Esophagus muscularis mucosa (tissue), 4 donors: ENCODE results near the gene KRR1. TPM values are rescaled to one million over a fixed set of nuclear protein-coding genes. Genes with fewer than 3 reads are reported as not detected.
"Not testable (repeated sequence)": the region's sequence is repeated elsewhere in the genome, so short reads cannot be mapped to it uniquely, and the experiment has no call there.

Experiments used
- DNase-seq: peaks from one replicate; pipeline ENCODE4 v3.0.0-alpha.2; 2017; ENCODE audit errors: extremely low spot score
- H3K27ac ChIP-seq, 4 donors: fragments of 200-600 bp; sonication (generic); replicated peaks in 1 of 4; 1 replicate in 3 of 4; 2 replicates in 1 of 4; pipeline ENCODE4 v1.5.1; 2016 to 2019; ENCODE audit warnings: mild to moderate bottlenecking in 1 of 4
- H3K27me3 ChIP-seq, 4 donors: fragments of 200-600 bp; sonication (generic); one replicate each; pipeline versions ENCODE4 v1.5.1 to v1.6.0; 2016 to 2019
- H3K36me3 ChIP-seq, 4 donors: fragments of 200-600 bp; sonication (generic); one replicate each; pipeline ENCODE4 v1.5.1; 2016 to 2019
- H3K4me1 ChIP-seq, 4 donors: fragments of 200-600 bp; sonication (generic); one replicate each; pipeline ENCODE4 v1.5.1; 2016 to 2019
- H3K4me3 ChIP-seq, 4 donors: fragments of 200-600 bp; sonication (generic); 1 replicate in 2 of 4; 2 replicates in 2 of 4; pipeline ENCODE4 v1.5.1; 2016 to 2019; ENCODE audit warnings: mild to moderate bottlenecking in 4 of 4, moderate library complexity in 1 of 4
- H3K9me3 ChIP-seq, 4 donors: fragments of 200-600 bp; sonication (generic); 1 replicate in 3 of 4; 2 replicates in 1 of 4; pipeline ENCODE4 v1.5.1; 2016 to 2019
- EP300 ChIP-seq: sonication (generic); formaldehyde crosslinking; IDR thresholded peaks from one replicate; pipeline ENCODE4 v1.6.1; 2017; ENCODE audit warnings: antibody characterized with exemption
- POLR2A ChIP-seq: fragments of 450-650 bp; IDR thresholded peaks from one replicate; pipeline ENCODE4 v1.6.1; 2017; ENCODE audit warnings: antibody characterized with exemption, moderate library complexity, mild to moderate bottlenecking, low read depth
- POLR2AphosphoS5 ChIP-seq, 2 donors: sonication (generic); formaldehyde crosslinking; IDR thresholded peaks; one replicate each; pipeline ENCODE4 v1.6.1; 2017; ENCODE audit warnings: antibody characterized with exemption in 2 of 2
- WGBS: methylation state at CpG from one replicate; pipeline ENCODE4 v1.1.5; 2018; 5-methylcytosine and 5-hydroxymethylcytosine counted together
- intact Hi-C: fragments of 100-400 bp; cut with DNase I; formaldehyde crosslinking; loops from one replicate; pipeline ENCODE4 v1.15.1; 2023
- total RNA-seq, 4 donors: library from RNA; depleted of rRNA; stranded (reverse); fragments of >200 nt; gene quantifications; one replicate each; pipeline versions ENCODE4 v1.1.0 to v1.2.1, GENCODE V29; 2016
- TF ChIP-seq, protein P1 (sequence below), 3 experiments: fragments of 200-600 bp in 2 of 3; fragments of 450-650 bp in 1 of 3; sonication (generic) in 2 of 3; IDR thresholded peaks; one replicate each; pipeline ENCODE4 v1.5.1; 2017 to 2019; ENCODE audit warnings: antibody characterized with exemption in 3 of 3, mild to moderate bottlenecking in 2 of 3, moderate library complexity in 1 of 3

The KRR1 gene
- total RNA-seq, 4 donors from 2014 or later, result 17.9 to 37.4 (median 23.8) TPM

DNA sequence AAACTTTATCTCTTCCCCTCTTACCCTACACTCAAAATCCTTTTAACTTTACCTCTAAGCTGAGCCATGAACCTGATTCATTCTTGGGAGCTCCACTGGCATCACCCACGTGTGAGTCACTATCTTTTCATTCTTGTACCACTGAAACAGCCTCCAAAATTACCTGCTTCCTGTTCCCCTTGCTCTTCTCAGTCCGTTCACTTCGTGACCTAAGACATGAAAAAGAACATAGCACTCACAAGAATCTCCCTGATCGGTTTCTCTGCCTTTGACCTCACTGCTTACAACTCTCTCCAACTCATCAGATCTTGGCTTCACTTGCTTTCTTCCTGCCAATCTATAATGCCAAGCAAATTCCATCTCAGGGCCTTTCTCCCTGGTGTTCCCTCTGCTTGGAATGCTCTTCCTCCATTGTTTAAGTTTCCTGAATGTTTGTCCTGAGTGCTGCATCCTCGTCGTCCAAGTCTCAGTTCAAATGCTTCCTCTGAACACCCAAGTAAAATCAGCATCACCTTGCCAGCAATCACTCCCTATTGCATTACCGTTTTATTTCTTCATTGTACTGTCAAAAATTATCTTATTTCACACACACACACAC lies 21.7 kb downstream of the KRR1 start:
- TF ChIP-seq EP300 (no peak), POLR2AphosphoS5 (IDR thresholded peaks at IDR 0.05) (no peak), POLR2A (no peak)
- TF ChIP-seq, protein P1, sequence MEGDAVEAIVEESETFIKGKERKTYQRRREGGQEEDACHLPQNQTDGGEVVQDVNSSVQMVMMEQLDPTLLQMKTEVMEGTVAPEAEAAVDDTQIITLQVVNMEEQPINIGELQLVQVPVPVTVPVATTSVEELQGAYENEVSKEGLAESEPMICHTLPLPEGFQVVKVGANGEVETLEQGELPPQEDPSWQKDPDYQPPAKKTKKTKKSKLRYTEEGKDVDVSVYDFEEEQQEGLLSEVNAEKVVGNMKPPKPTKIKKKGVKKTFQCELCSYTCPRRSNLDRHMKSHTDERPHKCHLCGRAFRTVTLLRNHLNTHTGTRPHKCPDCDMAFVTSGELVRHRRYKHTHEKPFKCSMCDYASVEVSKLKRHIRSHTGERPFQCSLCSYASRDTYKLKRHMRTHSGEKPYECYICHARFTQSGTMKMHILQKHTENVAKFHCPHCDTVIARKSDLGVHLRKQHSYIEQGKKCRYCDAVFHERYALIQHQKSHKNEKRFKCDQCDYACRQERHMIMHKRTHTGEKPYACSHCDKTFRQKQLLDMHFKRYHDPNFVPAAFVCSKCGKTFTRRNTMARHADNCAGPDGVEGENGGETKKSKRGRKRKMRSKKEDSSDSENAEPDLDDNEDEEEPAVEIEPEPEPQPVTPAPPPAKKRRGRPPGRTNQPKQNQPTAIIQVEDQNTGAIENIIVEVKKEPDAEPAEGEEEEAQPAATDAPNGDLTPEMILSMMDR (IDR thresholded peaks at IDR 0.05), result no peak
- Histone ChIP-seq H3K4me3 (no peak overlapping the region), H3K27ac (no peak overlapping the region), H3K4me1 (peaks cover 0 to 23% (median 6%) of the 10 kb centered on the region in 4 donors), H3K9me3 (no peaks in the 10 kb centered on the region), H3K27me3 (no peaks in the 10 kb centered on the region), H3K36me3 (peaks cover 0 to 21% (median 12%) of the 10 kb centered on the region in 4 donors)
- WGBS, result 58% methylated on average over 7 of the region's 7 CpGs
- intact Hi-C loops, result no loop called here
- DNase-seq, result no peak

DNA sequence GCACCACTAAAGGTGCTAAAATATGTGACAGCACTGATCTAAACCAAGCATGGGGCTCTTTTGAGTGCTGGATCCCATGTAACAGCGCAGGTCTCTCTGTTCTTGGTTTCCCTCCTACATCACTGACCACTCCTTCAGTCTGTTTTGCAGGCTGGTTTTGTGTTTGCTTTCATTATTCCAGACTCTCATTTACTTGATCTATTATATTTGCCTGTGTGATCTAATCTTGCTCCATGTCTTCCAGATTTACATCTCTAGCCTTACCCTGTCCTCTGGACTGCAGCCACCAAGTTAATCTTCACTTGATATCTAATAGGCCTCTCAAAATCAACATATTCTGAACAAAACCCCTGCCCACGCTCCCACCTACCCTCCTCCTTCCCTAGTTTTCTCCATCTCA lies 22.2 kb downstream of the KRR1 start:
- Histone ChIP-seq H3K36me3 (peaks cover 0 to 17% (median 9%) of the 10 kb centered on the region in 4 donors), H3K4me1 (peaks cover 0 to 28% (median 12%) of the 10 kb centered on the region in 4 donors), H3K27me3 (no peaks in the 10 kb centered on the region), H3K9me3 (no peaks in the 10 kb centered on the region), H3K27ac (no peak overlapping the region), H3K4me3 (no peak overlapping the region)
- 84% methylated on average over 2 of the region's 2 CpGs for WGBS
- TF ChIP-seq POLR2A (no peak), POLR2AphosphoS5 (IDR thresholded peaks at IDR 0.05) (no peak), EP300 (no peak)
- TF ChIP-seq, protein P1 (IDR thresholded peaks at IDR 0.05), result no peak
- intact Hi-C loops, result no loop called here
- DNase-seq, result no peak

- no peaks in the 10 kb centered on the region for H3K9me3 ChIP-seq
- peaks cover 0 to 17% (median 8%) of the 10 kb centered on the region in 4 donors for H3K36me3 ChIP-seq
- intact Hi-C loops, result no loop called here
- DNase-seq, result no peak
- H3K4me1 ChIP-seq, result peaks cover 0 to 35% (median 18%) of the 10 kb centered on the region in 4 donors
- TF ChIP-seq POLR2A (no peak), POLR2AphosphoS5 (IDR thresholded peaks at IDR 0.05) (no peak), EP300 (no peak)
- TF ChIP-seq, protein P1 (IDR thresholded peaks at IDR 0.05), result peak; percentile 24 to 43 (median 24)
- no peaks in the 10 kb centered on the region for H3K27me3 ChIP-seq
- no peak overlapping the region for H3K27ac ChIP-seq
- H3K4me3 ChIP-seq, result no peak overlapping the region
These were observed 22.9 kb downstream of the KRR1 start for GRCh38 chr12:75488553-75488952.

DNA sequence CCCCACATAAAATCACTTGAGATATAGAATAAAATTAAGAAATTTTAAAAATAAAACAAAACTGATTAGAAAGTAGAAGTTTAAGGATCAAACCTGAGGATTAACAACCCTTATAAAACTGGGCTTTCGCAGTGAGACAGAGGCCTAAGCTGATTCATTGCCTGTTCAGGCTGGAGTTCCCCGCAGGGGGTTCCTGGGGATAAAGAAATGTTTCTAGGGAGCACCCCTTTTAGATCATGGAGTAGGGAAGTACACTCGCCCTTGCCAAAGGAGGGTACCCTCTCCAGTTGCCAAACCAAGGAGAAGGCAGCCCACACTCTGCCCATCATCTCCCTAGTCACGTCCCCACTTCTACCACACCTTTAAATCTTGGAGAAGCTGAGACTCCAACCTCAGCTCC lies 24.1 kb downstream of the KRR1 start:
- Histone ChIP-seq H3K27me3 (no peaks in the 10 kb centered on the region), H3K4me1 (peaks cover 0 to 47% (median 27%) of the 10 kb centered on the region in 4 donors), H3K9me3 (no peaks in the 10 kb centered on the region), H3K27ac (no peak overlapping the region), H3K36me3 (peaks cover 0 to 10% (median under 1%) of the 10 kb centered on the region in 4 donors), H3K4me3 (no peak overlapping the region)
- DNase-seq, result no peak
- WGBS, result 91% methylated on average over 4 of the region's 4 CpGs
- intact Hi-C loops, result no loop called here
- TF ChIP-seq EP300, result no peak
- TF ChIP-seq POLR2A, result no peak
- TF ChIP-seq POLR2AphosphoS5 (IDR thresholded peaks at IDR 0.05), result no peak
- TF ChIP-seq, protein P1 (IDR thresholded peaks at IDR 0.05), result no peak

DNA sequence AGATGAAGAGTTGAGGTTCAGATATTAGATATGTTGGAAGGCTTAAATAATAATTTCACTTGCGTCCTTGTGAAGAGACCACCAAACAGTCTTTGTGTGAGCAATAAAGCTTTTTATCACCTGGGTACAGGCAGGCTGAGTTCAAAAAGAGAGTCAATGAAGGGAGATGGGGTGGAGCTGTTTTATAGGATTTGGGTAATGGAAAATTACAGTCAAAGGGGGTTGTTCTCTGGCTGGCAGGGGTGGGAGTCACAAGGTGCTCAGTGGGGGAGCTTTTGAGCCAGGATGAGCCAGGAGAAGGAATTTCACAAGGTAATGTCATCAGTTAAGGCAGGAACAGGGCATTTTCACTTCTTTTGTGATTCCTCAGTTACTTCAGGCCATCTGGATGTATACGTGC lies 27.0 kb downstream of the KRR1 start:
- not testable (repeated sequence) for DNase-seq, H3K9me3 ChIP-seq, H3K27me3 ChIP-seq, H3K4me3 ChIP-seq
- WGBS, result 83% methylated on average over 2 of the region's 2 CpGs
- Histone ChIP-seq H3K36me3 (peaks cover 0 to 10% (median 0%) of the 10 kb centered on the region in 4 donors), H3K27ac (peak overlapping the region in 2 of 4 donors; percentile 9 to 33), H3K4me1 (peaks cover 0 to 58% (median 41%) of the 10 kb centered on the region in 4 donors)
- intact Hi-C loops, result loop anchor here (5.0 kb wide), 2 partner anchors 92 to 152 kb away; partner anchors contain the start of genes CAPS2, GLIPR1L1 and GLIPR1L2
